HCT116 (cell line): ENCODE measurements around the gene EDNRA. TPM values are rescaled to one million over a fixed set of nuclear protein-coding genes. Genes with fewer than 3 reads are reported as not detected.

Experiments
- ATAC-seq: fragments of 200-7000 bp; cut with Tn5 transposase; 2 replicates; pipeline ENCODE4 v1.9.1; 2020; ENCODE audit warnings: mild to moderate bottlenecking, moderate library complexity
- BruUV-seq: library from RNA; stranded (reverse); fragments of 400-500 nt; replicated peaks from 2 replicates; lab custom pipeline; 2021; lab: Mats Ljungman, UMichigan
- CTCF ChIA-PET: fragments of 300-600 bp; sonication (Branson Sonifier 250); formaldehyde crosslinking; loops from one replicate; lab custom pipeline; 2021; ENCODE audit warnings: antibody characterized with exemption; lab: Charles Lee
- POLR2A ChIA-PET: fragments of 300-600, 350-600 bp; sonication (Branson Sonifier 250); formaldehyde crosslinking; loops from one replicate; lab custom pipeline; 2021; ENCODE audit warnings: antibody characterized with exemption; lab: Charles Lee
- RAD21 ChIA-PET, 2 experiments: fragments of 300-600 bp; sonication (Branson Sonifier 250); formaldehyde crosslinking; loops; one replicate each; lab custom pipeline; 2023; ENCODE audit warnings: low total read pairs in 2 of 2; ENCODE audit not compliant: uncharacterized antibody in 2 of 2, unreplicated experiment in 2 of 2, low non-redundant PET in 1 of 2; lab: Charles Lee
- DNase-seq: peaks from one replicate; pipeline ENCODE4 v3.0.0-alpha.2; 2010; ENCODE audit warnings: low read depth, low spot score
- H2AFZ ChIP-seq: fragments of 200-600 bp; shearing (Covaris generic), sonication (generic); 2 replicates; pipeline ENCODE4 v1.6.1; 2017; ENCODE audit warnings: low read depth, mixed run types, mixed read lengths, antibody characterized with exemption, low read length; ENCODE audit not compliant: poor library complexity, severe bottlenecking
- H3K27ac ChIP-seq: 2 replicates; pipeline ENCODE4 v1.5.1; 2012; ENCODE audit warnings: low read depth, low read length
- H3K27me3 ChIP-seq: fragments of 200-600 bp; sonication (generic); 2 replicates; pipeline ENCODE4 v1.6.1; 2016; ENCODE audit warnings: mixed run types, low read length, mixed read lengths; ENCODE audit not compliant: insufficient read depth
- H3K36me3 ChIP-seq, 2 experiments: fragments of 200-500 bp in 1 of 2; fragments of 200-600 bp in 1 of 2; sonication (Bioruptor generic) in 1 of 2; sonication (generic) in 1 of 2; 2 replicates each; pipeline versions ENCODE4 v1.5.1 to v1.6.1; 2014 to 2016; ENCODE audit warnings: low read length in 2 of 2, inconsistent platforms in 1 of 2, mixed read lengths in 1 of 2, mixed run types in 1 of 2; ENCODE audit not compliant: insufficient read depth in 2 of 2, control insufficient read depth in 1 of 2
- H3K4me1 ChIP-seq, 2 experiments: fragments of 200-600 bp in 1 of 2; sonication (generic) in 1 of 2; 2 replicates each; pipeline versions ENCODE4 v1.5.1 to v1.6.1; 2012 to 2017; ENCODE audit warnings: low read length in 2 of 2, inconsistent platforms in 1 of 2, mild to moderate bottlenecking in 1 of 2, mixed read lengths in 1 of 2, mixed run types in 1 of 2, moderate library complexity in 1 of 2; ENCODE audit not compliant: insufficient read depth in 2 of 2, control insufficient read depth in 1 of 2
- H3K4me2 ChIP-seq: fragments of 200-600 bp; sonication (generic); 2 replicates; pipeline ENCODE4 v1.6.1; 2017; ENCODE audit warnings: mixed run types, low read length, mixed read lengths
- H3K4me3 ChIP-seq, 2 experiments: fragments of 200-600 bp in 1 of 2; sonication (generic) in 1 of 2; replicated peaks in 1 of 2; 2 replicates each; pipeline ENCODE4 v1.5.1; 2011 to 2016; ENCODE audit warnings: low read length in 2 of 2, control low read depth in 1 of 2, low read depth in 1 of 2, mild to moderate bottlenecking in 1 of 2, mixed read lengths in 1 of 2, mixed run types in 1 of 2
- H3K79me2 ChIP-seq: fragments of 200-600 bp; sonication (generic); 2 replicates; pipeline ENCODE4 v1.6.1; 2017; ENCODE audit warnings: mild to moderate bottlenecking, mixed run types, low read length, moderate library complexity, mixed read lengths; ENCODE audit not compliant: insufficient read depth
- H3K9ac ChIP-seq: fragments of 200-600 bp; sonication (generic); 2 replicates; pipeline ENCODE4 v1.6.1; 2016; ENCODE audit warnings: low read length, mixed read lengths
- H3K9me2 ChIP-seq: fragments of 200-600 bp; sonication (generic), shearing (Covaris generic); 2 replicates; pipeline ENCODE4 v1.6.1; 2017; ENCODE audit warnings: mixed run types, mild to moderate bottlenecking, moderate library complexity; ENCODE audit not compliant: insufficient read depth
- H3K9me3 ChIP-seq, 2 experiments: fragments of 200-500 bp in 1 of 2; fragments of 200-600 bp in 1 of 2; sonication (Bioruptor generic) in 1 of 2; sonication (generic) in 1 of 2; 2 replicates each; pipeline ENCODE4 v1.6.1; 2014 to 2017; ENCODE audit warnings: low read length in 2 of 2, mixed read lengths in 2 of 2, inconsistent platforms in 1 of 2, low read depth in 1 of 2, mild to moderate bottlenecking in 1 of 2, mixed run types in 1 of 2, moderate library complexity in 1 of 2; ENCODE audit not compliant: control insufficient read depth in 1 of 2, insufficient read depth in 1 of 2
- H4K20me1 ChIP-seq: fragments of 200-600 bp; sonication (generic), shearing (Covaris generic); 2 replicates; pipeline ENCODE4 v1.6.1; 2017; ENCODE audit warnings: mixed run types, mild to moderate bottlenecking, moderate library complexity; ENCODE audit not compliant: insufficient read depth
- CTCF ChIP-seq, 3 experiments: fragments of 200-600 bp in 1 of 3; sonication (generic) in 1 of 3; IDR thresholded peaks in 2 of 3; conservative IDR thresholded peaks in 1 of 3; 2 replicates each; pipeline ENCODE4 v1.5.1; 2012 to 2017; ENCODE audit warnings: low read depth in 2 of 3, low read length in 2 of 3, antibody characterized with exemption in 1 of 3, borderline replicate concordance in 1 of 3, control low read depth in 1 of 3, mild to moderate bottlenecking in 1 of 3, mixed read lengths in 1 of 3, mixed run types in 1 of 3, moderate library complexity in 1 of 3; ENCODE audit not compliant: insufficient read depth in 1 of 3
- EGR1 ChIP-seq: IDR thresholded peaks from 2 replicates; pipeline ENCODE4 v1.6.1; 2012; ENCODE audit warnings: low read depth
- EZH2phosphoT487 ChIP-seq: fragments of 200-600 bp; IDR thresholded peaks from 2 replicates; pipeline ENCODE4 v1.6.1; 2018; ENCODE audit warnings: antibody characterized with exemption, borderline replicate concordance
- RAD21 ChIP-seq: IDR thresholded peaks from 2 replicates; pipeline ENCODE4 v1.6.1; 2012; ENCODE audit warnings: low read depth, mild to moderate bottlenecking
- REST ChIP-seq: IDR thresholded peaks from 2 replicates; pipeline ENCODE4 v1.6.1; 2012; ENCODE audit warnings: low read depth
- SP1 ChIP-seq: IDR thresholded peaks from 2 replicates; pipeline ENCODE4 v1.6.1; 2012; ENCODE audit warnings: low read depth
- SRF ChIP-seq: IDR thresholded peaks from 2 replicates; pipeline ENCODE4 v1.6.1; 2012; ENCODE audit warnings: low read depth
- intact Hi-C: fragments of 100-400 bp; cut with micrococcal nuclease; formaldehyde crosslinking; loops from 2 replicates; pipeline ENCODE4 v1.10.0; 2022
- total RNA-seq: library from RNA; stranded (reverse); gene quantifications from one replicate; pipeline ENCODE4 v1.2.1, GENCODE V29; 2021; ENCODE audit not compliant: unreplicated experiment

Gene EDNRA
- total RNA-seq, 1 experiment from 2014 or later = 2.0 TPM

- TF ChIP-seq EGR1 = no peak
Observed at GRCh38 chr4:147518846-147519767, 38.2 kb downstream of the EDNRA start (continued).

DNA sequence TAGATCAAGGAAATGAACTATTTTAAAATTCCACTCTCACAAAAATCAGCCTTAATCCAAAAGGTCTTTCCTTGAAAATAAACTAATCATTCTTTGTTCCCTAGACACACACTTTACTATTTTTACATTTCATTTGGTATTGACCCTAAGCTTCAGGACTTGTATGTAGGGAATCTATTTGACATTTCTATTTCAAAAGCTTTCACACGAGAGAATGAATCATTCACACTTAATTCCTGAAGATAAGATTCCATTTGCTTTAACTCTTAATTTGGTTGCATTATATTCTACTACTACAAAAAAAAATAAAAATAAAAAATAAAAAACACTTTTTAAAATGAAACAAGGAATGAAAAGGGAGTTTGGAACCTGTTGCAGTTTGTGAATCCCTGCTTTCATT lies 43.7 kb downstream of the EDNRA start:
- no peaks in the 10 kb centered on the region for H3K9me3 ChIP-seq
- ChIA-PET POLR2A (no interaction called here), CTCF (interaction anchor here (0.8 kb wide), 2 partner anchors 8 to 21 kb away, joined by 3 to 5 read pairs; no protein-coding TSS in a partner anchor), RAD21 (no interaction called here)
- TF ChIP-seq CTCF (IDR thresholded peaks at IDR 0.05 in 2 of 3, conservative IDR thresholded peaks at IDR 0.05 in 1 of 3; ENCODE audit: borderline replicate concordance in 1 of 3, insufficient read depth in 1 of 3, low read depth in 2 of 3, low read length in 2 of 3) (no peak), SRF (no peak), EGR1 (no peak), RAD21 (no peak), SP1 (no peak), EZH2phosphoT487 (no peak), REST (no peak)
- no TSS peak for BruUV-seq
- H2AFZ ChIP-seq = no peak overlapping the region
- H3K36me3 ChIP-seq = no peaks in the 10 kb centered on the region
- DNase-seq (no peak), ATAC-seq (no peak)
- no peaks in the 10 kb centered on the region for H3K4me1 ChIP-seq
- no peaks in the 10 kb centered on the region for H3K9me2 ChIP-seq
- intact Hi-C loops = no loop called here
- H4K20me1 ChIP-seq = no peaks in the 10 kb centered on the region
- H3K79me2 ChIP-seq = no peaks in the 10 kb centered on the region
- H3K4me3 ChIP-seq = no peak overlapping the region
- no peak overlapping the region for H3K9ac ChIP-seq
- H3K27ac ChIP-seq = no peak overlapping the region
- no peak overlapping the region for H3K4me2 ChIP-seq
- H3K27me3 ChIP-seq = no peaks in the 10 kb centered on the region
